ENCODE data around the gene DDX6. TPM values are rescaled to one million over a fixed set of nuclear protein-coding genes. Genes with fewer than 3 reads are reported as not detected.
A peak's percentile ranks its signal among the peaks of the same experiment; 100 is the strongest.
"Not testable (repeated sequence)": the region's sequence is repeated elsewhere in the genome, so short reads cannot be mapped to it uniquely, and the experiment has no call there.

DDX6 gene
- total RNA-seq, 1 experiment from 2014 or later, result 155 TPM

DNA sequence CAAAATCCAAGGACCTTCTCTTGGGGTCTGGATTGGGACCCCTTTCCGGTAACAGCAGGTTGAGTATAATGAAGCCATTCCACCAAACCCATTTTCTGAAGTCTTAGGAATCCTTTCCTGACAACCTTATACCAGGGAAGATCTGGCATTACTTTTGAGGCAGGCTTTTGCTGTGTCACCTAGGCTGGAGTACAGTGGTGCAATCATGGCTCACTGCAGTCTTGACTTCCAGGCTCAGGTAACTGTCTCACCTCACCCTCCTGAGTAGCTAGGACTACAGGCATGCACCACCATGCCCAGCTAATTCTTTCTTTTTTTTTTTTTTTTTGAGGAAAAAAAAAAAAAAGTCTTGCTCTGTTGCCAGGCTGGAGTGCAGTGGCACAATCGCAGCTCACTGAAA lies 55.8 kb downstream of the DDX6 start:
- Histone ChIP-seq H3K4me1 (ENCODE audit: control insufficient read depth, insufficient read depth, low read length) (no peaks in the 10 kb centered on the region), H3K27ac (ENCODE audit: low read length) (no peak overlapping the region), H3K36me3 (ENCODE audit: control insufficient read depth, insufficient read depth, low read length) (no peaks in the 10 kb centered on the region), H3K9me3 (ENCODE audit: control insufficient read depth, insufficient read depth, low read depth, low read length) (no peaks in the 10 kb centered on the region), H3K27me3 (ENCODE audit: control insufficient read depth, insufficient read depth, low read length) (no peaks in the 10 kb centered on the region), H3K4me3 (ENCODE audit: low read depth in 2 of 2, low read length in 2 of 2) (peak overlapping the region; percentile 9 to 11; a peak in 2 of 4 replicates)
- TF ChIP-seq, protein P1, sequence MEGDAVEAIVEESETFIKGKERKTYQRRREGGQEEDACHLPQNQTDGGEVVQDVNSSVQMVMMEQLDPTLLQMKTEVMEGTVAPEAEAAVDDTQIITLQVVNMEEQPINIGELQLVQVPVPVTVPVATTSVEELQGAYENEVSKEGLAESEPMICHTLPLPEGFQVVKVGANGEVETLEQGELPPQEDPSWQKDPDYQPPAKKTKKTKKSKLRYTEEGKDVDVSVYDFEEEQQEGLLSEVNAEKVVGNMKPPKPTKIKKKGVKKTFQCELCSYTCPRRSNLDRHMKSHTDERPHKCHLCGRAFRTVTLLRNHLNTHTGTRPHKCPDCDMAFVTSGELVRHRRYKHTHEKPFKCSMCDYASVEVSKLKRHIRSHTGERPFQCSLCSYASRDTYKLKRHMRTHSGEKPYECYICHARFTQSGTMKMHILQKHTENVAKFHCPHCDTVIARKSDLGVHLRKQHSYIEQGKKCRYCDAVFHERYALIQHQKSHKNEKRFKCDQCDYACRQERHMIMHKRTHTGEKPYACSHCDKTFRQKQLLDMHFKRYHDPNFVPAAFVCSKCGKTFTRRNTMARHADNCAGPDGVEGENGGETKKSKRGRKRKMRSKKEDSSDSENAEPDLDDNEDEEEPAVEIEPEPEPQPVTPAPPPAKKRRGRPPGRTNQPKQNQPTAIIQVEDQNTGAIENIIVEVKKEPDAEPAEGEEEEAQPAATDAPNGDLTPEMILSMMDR (IDR thresholded peaks at IDR 0.05), result no peak
- TF ChIP-seq SIN3A (IDR thresholded peaks at IDR 0.05; ENCODE audit: borderline replicate concordance, insufficient read depth, low read depth, low read length) (no peak), POLR2AphosphoS5 (IDR thresholded peaks at IDR 0.05; ENCODE audit: low read depth, low read length) (no peak), TCF7L2 (IDR thresholded peaks at IDR 0.05; ENCODE audit: low read depth, low read length) (no peak)
- TF ChIP-seq, protein P2, sequence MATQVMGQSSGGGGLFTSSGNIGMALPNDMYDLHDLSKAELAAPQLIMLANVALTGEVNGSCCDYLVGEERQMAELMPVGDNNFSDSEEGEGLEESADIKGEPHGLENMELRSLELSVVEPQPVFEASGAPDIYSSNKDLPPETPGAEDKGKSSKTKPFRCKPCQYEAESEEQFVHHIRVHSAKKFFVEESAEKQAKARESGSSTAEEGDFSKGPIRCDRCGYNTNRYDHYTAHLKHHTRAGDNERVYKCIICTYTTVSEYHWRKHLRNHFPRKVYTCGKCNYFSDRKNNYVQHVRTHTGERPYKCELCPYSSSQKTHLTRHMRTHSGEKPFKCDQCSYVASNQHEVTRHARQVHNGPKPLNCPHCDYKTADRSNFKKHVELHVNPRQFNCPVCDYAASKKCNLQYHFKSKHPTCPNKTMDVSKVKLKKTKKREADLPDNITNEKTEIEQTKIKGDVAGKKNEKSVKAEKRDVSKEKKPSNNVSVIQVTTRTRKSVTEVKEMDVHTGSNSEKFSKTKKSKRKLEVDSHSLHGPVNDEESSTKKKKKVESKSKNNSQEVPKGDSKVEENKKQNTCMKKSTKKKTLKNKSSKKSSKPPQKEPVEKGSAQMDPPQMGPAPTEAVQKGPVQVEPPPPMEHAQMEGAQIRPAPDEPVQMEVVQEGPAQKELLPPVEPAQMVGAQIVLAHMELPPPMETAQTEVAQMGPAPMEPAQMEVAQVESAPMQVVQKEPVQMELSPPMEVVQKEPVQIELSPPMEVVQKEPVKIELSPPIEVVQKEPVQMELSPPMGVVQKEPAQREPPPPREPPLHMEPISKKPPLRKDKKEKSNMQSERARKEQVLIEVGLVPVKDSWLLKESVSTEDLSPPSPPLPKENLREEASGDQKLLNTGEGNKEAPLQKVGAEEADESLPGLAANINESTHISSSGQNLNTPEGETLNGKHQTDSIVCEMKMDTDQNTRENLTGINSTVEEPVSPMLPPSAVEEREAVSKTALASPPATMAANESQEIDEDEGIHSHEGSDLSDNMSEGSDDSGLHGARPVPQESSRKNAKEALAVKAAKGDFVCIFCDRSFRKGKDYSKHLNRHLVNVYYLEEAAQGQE (IDR thresholded peaks at IDR 0.05; ENCODE audit: insufficient read depth in 1 of 2, low read depth in 2 of 2, low read length in 1 of 2), result no peak
- peak; percentile 77; the same call in 1 of the 2 replicates for ATAC-seq
- no peak for DNase-seq (ENCODE audit: low read depth, low spot score)
- ChIA-PET POLR2A (interaction anchor here (0.6 kb wide), 2 partner anchors 97 to 99 kb away, joined by 3 to 5 read pairs; no protein-coding TSS in a partner anchor), CTCF (no interaction called here)
- intact Hi-C loops (cut with micrococcal nuclease; ENCODE audit: unreplicated experiment) (no loop called here), in situ Hi-C loops (cut with HindIII; ENCODE audit: low pct_unique_long_range_greater_than_20kb, low sequenced_read_pairs) (no loop called here)
- no TSS peak for BruUV-seq (replicated peaks)

- no TSS peak for BruUV-seq (replicated peaks)
- H3K36me3 ChIP-seq (ENCODE audit: control insufficient read depth, insufficient read depth, low read length), result no peaks in the 10 kb centered on the region
- TF ChIP-seq, protein P1 (IDR thresholded peaks at IDR 0.05), result no peak
- TF ChIP-seq TCF7L2 (IDR thresholded peaks at IDR 0.05; ENCODE audit: low read depth, low read length), result no peak
- TF ChIP-seq SIN3A (IDR thresholded peaks at IDR 0.05; ENCODE audit: borderline replicate concordance, insufficient read depth, low read depth, low read length), result no peak
- no peak for TF ChIP-seq POLR2AphosphoS5 (IDR thresholded peaks at IDR 0.05; ENCODE audit: low read depth, low read length)
- TF ChIP-seq, protein P2 (IDR thresholded peaks at IDR 0.05; ENCODE audit: insufficient read depth in 1 of 2, low read depth in 2 of 2, low read length in 1 of 2), result no peak
- ChIA-PET POLR2A (no interaction called here), CTCF (interaction anchor here (0.5 kb wide), 2 partner anchors 40 to 196 kb away, joined by 5 to 8 read pairs; no protein-coding TSS in a partner anchor)
- H3K4me3 ChIP-seq (ENCODE audit: low read depth in 2 of 2, low read length in 2 of 2), result no peak overlapping the region
- in situ Hi-C loops (cut with HindIII; ENCODE audit: low pct_unique_long_range_greater_than_20kb, low sequenced_read_pairs) (no loop called here), intact Hi-C loops (cut with micrococcal nuclease; ENCODE audit: unreplicated experiment) (no loop called here)
- no peak overlapping the region for H3K27ac ChIP-seq (ENCODE audit: low read length)
- DNase-seq (ENCODE audit: low read depth, low spot score) (no peak), ATAC-seq (0 out of 2 replicates have a peak, but pooled peaks have one; percentile 40)
- no peaks in the 10 kb centered on the region for H3K9me3 ChIP-seq (ENCODE audit: control insufficient read depth, insufficient read depth, low read depth, low read length)
- H3K27me3 ChIP-seq (ENCODE audit: control insufficient read depth, insufficient read depth, low read length), result no peaks in the 10 kb centered on the region
- no peaks in the 10 kb centered on the region for H3K4me1 ChIP-seq (ENCODE audit: control insufficient read depth, insufficient read depth, low read length)
Observed at GRCh38 chr11:118734031-118734430, 56.9 kb downstream of the DDX6 start.

GRCh38 chr11:118729753-118730152 lies 61.2 kb downstream of the DDX6 start:
- BruUV-seq (replicated peaks); ATAC-seq; POLR2A ChIA-PET: not testable (repeated sequence)

More at GRCh38 chr11:118729753-118730152, 61.2 kb downstream of the DDX6 start:
- intact Hi-C loops (cut with micrococcal nuclease; ENCODE audit: unreplicated experiment); H3K27ac ChIP-seq (ENCODE audit: low read length); H3K4me1 ChIP-seq (ENCODE audit: control insufficient read depth, insufficient read depth, low read length); H3K27me3 ChIP-seq (ENCODE audit: control insufficient read depth, insufficient read depth, low read length); H3K9me3 ChIP-seq (ENCODE audit: control insufficient read depth, insufficient read depth, low read depth, low read length); DNase-seq (ENCODE audit: low read depth, low spot score); CTCF ChIA-PET; in situ Hi-C loops (cut with HindIII; ENCODE audit: low pct_unique_long_range_greater_than_20kb, low sequenced_read_pairs); H3K36me3 ChIP-seq (ENCODE audit: control insufficient read depth, insufficient read depth, low read length); H3K4me3 ChIP-seq (ENCODE audit: low read depth in 2 of 2, low read length in 2 of 2): not testable (repeated sequence)
